ENCODE measurements around the gene RAD21L1. TPM values are rescaled to one million over a fixed set of nuclear protein-coding genes. Genes with fewer than 3 reads are reported as not detected.

The RAD21L1 gene
- total and polyA plus RNA-seq, 2 donors (not counting 3 experiments of a cell fraction or from before 2014, with no cell fraction given) = 0.06 TPM; not detected in 1

DNA sequence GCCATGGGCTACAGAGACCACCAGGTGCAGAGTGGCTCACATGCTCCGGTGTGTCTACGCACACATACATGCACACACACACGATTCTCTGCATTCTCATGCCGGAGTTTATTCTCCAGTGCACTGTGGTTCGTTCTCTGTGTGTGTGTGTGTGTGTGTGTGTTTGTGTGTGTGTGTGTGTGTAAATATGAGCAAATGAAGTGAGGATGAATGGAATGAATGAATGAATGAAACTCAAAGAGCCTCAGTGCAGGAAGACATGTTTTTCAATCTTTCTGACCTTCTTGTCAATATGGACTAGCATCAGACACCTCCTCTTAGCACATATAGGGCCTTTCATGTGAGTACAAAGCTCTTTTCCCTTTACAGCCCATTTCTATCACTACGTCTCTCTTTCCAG, 42.7 kb upstream of the RAD21L1 start:
- dilution Hi-C loops (cut with MboI; ENCODE audit: extremely low pct_ligation_motif_present, low sequenced_read_pairs) (no loop called here), intact Hi-C loops (cut with micrococcal nuclease) (loop anchor here (10.0 kb wide), 1 partner anchor 228 kb away; no protein-coding TSS in a partner anchor)
- ChIA-PET POLR2A (no interaction called here), CTCF (no interaction called here)
- Histone ChIP-seq H3K9me3 (replicated peaks; ENCODE audit: control insufficient read depth, insufficient read depth, low read length) (no peaks in the 10 kb centered on the region), H3K27me3 (ENCODE audit: control insufficient read depth in 2 of 2, insufficient read depth in 2 of 2, low read length in 2 of 2) (peaks cover 12 to 22% of the 10 kb centered on the region in 2 experiments), H3K9ac (replicated peaks; ENCODE audit: extremely low read depth, insufficient read depth, low read length) (no peak overlapping the region), H3K79me2 (ENCODE audit: control insufficient read depth, insufficient read depth, low read length) (no peaks in the 10 kb centered on the region), H3K4me3 (replicated peaks in 1 of 3; ENCODE audit: insufficient read depth in 1 of 3, low read depth in 1 of 3, low read length in 3 of 3) (no peak overlapping the region), H3K4me2 (ENCODE audit: insufficient read depth, low read length) (no peak overlapping the region), H3K27ac (ENCODE audit: insufficient read depth, low read depth, low read length) (no peak overlapping the region), H3K4me1 (ENCODE audit: control insufficient read depth, extremely low read depth, insufficient read depth, low read length) (no peaks in the 10 kb centered on the region), H3K9me1 (replicated peaks; ENCODE audit: control insufficient read depth, extremely low read depth, insufficient read depth, low read length) (no peaks in the 10 kb centered on the region), H2AFZ (ENCODE audit: low read depth, low read length) (no peak overlapping the region), H4K20me1 (replicated peaks; ENCODE audit: control insufficient read depth, extremely low read depth, insufficient read depth, low read length) (no peaks in the 10 kb centered on the region), H3K36me3 (ENCODE audit: control insufficient read depth in 2 of 2, extremely low read depth in 1 of 2, insufficient read depth in 2 of 2, low read length in 2 of 2) (no peaks in the 10 kb centered on the region)
- FAIRE-seq (no peak), DNase-seq (ENCODE audit: low read depth, low spot score) (no peak)
- no TSS peak for BruUV-seq (replicated peaks)
- TF ChIP-seq FOS (IDR thresholded peaks at IDR 0.05; ENCODE audit: borderline replicate concordance, insufficient read depth, low read length) (no peak), JUN (IDR thresholded peaks at IDR 0.05; ENCODE audit: borderline replicate concordance, insufficient read depth, insufficient read length, low read depth) (no peak), MAX (IDR thresholded peaks at IDR 0.05; ENCODE audit: insufficient read depth, insufficient read length) (no peak), GATA2 (IDR thresholded peaks at IDR 0.05; ENCODE audit: insufficient read depth, insufficient read length, low read depth, low read length) (no peak), POLR2AphosphoS5 (IDR thresholded peaks at IDR 0.05; ENCODE audit: insufficient read depth, low read depth, low read length) (no peak), EZH2 (IDR thresholded peaks at IDR 0.05; ENCODE audit: borderline replicate concordance, low read depth, low read length, severe bottlenecking) (no peak), POLR2A (IDR thresholded peaks at IDR 0.05; ENCODE audit: low read depth, low read length) (no peak), MYC (IDR thresholded peaks at IDR 0.05; ENCODE audit: low read depth, low read length) (no peak)
- TF ChIP-seq, protein P1, sequence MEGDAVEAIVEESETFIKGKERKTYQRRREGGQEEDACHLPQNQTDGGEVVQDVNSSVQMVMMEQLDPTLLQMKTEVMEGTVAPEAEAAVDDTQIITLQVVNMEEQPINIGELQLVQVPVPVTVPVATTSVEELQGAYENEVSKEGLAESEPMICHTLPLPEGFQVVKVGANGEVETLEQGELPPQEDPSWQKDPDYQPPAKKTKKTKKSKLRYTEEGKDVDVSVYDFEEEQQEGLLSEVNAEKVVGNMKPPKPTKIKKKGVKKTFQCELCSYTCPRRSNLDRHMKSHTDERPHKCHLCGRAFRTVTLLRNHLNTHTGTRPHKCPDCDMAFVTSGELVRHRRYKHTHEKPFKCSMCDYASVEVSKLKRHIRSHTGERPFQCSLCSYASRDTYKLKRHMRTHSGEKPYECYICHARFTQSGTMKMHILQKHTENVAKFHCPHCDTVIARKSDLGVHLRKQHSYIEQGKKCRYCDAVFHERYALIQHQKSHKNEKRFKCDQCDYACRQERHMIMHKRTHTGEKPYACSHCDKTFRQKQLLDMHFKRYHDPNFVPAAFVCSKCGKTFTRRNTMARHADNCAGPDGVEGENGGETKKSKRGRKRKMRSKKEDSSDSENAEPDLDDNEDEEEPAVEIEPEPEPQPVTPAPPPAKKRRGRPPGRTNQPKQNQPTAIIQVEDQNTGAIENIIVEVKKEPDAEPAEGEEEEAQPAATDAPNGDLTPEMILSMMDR (IDR thresholded peaks at IDR 0.05; ENCODE audit: extremely low read depth in 1 of 2, insufficient read depth in 1 of 2, low read depth in 1 of 2, low read length in 2 of 2) = no peak
